GM12801 (cell line): ENCODE results near the gene TRIM14.

Source experiments
- CTCF ChIP-seq: IDR thresholded peaks from one replicate; pipeline ENCODE4 v1.5.1; 2011; ENCODE audit warnings: control low read depth; ENCODE audit not compliant: insufficient read length; ENCODE audit errors: extremely low read depth

TRIM14 gene

DNA sequence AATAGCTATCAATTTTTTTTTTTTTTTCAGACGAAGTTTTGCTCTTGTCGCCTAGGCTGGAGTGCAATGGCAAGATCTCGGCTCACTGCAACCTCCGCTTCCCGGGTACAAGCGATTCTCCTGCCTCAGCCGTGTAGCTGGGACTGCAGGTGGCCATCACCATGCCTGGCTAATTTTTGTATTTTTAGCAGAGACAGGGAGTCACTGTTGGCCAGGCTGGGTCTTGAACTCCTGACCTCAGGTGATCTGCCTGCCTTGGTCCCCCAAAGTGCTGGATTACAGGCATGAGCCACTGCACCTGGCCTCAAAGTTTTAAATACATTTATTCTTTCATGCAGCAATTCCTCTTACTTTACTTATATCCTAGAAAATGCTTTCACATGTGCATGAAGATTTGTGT, 17.6 kb downstream of the TRIM14 start:
- no peak for TF ChIP-seq CTCF

DNA sequence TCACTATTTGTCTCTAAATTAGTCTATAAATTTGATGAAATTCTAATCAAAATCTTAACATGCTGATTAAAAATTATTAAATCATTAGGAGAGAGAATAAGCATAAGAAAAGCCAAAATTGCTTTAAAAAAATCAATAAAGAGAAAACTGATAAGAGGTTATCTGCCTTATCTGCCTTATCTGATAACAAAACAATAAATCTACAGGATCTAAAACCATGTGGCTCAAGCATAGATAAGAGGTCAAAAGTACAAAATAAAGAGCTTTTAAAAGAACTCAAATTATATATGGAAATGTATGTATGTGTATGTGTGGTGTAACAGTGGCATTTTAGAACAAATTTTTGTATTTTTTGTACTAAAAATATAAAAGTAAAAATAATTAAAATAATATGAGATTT, 18.6 kb downstream of the TRIM14 start:
- no peak for TF ChIP-seq CTCF

- TF ChIP-seq CTCF: no peak
Observed at GRCh38 chr9:98099898-98100297, 19.1 kb downstream of the TRIM14 start.

GRCh38 chr9:98099346-98099745, 19.7 kb downstream of the TRIM14 start:
- no peak for TF ChIP-seq CTCF

DNA sequence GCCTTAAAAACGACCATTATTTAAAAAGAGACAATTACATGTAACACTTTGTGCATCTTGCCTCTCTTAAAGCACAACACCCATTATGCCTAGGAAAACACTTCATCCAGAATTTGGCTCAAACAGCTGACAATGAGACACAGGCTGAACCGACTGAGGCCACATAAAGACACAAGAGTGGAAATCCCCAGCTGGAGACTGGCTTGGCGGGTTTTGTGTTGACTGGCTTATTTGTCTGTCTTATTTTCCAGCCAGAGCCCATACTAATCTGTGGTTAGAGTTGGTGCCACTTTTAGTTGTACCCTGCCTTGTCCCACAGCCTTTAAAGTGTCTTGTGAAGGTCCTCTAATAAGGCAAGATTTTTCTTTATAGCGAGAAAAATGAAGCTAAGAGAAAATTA, 21.2 kb downstream of the TRIM14 start:
- no peak for TF ChIP-seq CTCF

GRCh38 chr9:98096091-98096490, 22.9 kb downstream of the TRIM14 start:
- TF ChIP-seq CTCF: no peak

- TF ChIP-seq CTCF: no peak
Observed at GRCh38 chr9:98095401-98095800, 23.6 kb downstream of the TRIM14 start.

DNA sequence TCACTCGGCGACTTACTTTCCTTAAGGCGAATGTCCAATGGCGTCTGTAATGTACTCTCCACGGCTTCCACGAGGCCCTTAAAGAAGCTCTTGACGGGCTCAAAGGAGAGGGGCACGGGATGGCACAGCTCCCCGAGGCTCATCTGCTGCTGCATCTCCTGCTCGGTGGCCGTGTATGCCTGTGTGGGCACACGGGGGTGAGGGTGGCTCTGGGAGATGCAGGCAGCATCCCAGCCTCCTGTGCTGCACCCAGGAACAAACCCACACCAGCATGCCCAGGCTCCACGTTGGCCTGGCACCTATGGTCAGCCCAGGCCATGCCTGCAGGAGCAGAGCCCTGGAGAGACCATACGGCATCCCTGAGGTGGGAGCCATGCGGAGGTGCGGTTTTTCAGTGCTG, 24.2 kb downstream of the TRIM14 start:
- no peak for TF ChIP-seq CTCF
